ENCODE data around the gene GJA3.

GJA3 gene

DNA sequence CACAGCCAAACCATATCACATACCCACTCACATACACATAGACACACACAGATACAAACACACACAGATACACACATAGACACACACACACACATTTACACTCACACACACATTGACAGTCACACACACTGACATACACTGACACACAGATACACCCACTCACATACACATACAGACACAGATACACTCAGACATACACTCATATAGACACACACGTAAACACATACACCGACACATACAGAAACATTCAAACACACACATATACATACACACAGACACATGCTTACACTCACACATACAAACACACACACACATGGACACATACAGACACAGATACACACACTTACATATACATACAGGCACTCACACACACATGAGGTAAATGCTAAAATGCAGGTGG, 30.2 kb downstream of the GJA3 start:
- DNase-seq (ENCODE audit: low spot score) = no peak
- TF ChIP-seq, protein P1, sequence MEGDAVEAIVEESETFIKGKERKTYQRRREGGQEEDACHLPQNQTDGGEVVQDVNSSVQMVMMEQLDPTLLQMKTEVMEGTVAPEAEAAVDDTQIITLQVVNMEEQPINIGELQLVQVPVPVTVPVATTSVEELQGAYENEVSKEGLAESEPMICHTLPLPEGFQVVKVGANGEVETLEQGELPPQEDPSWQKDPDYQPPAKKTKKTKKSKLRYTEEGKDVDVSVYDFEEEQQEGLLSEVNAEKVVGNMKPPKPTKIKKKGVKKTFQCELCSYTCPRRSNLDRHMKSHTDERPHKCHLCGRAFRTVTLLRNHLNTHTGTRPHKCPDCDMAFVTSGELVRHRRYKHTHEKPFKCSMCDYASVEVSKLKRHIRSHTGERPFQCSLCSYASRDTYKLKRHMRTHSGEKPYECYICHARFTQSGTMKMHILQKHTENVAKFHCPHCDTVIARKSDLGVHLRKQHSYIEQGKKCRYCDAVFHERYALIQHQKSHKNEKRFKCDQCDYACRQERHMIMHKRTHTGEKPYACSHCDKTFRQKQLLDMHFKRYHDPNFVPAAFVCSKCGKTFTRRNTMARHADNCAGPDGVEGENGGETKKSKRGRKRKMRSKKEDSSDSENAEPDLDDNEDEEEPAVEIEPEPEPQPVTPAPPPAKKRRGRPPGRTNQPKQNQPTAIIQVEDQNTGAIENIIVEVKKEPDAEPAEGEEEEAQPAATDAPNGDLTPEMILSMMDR (IDR thresholded peaks at IDR 0.05; ENCODE audit: extremely low read depth, missing control alignments) = no peak

DNA sequence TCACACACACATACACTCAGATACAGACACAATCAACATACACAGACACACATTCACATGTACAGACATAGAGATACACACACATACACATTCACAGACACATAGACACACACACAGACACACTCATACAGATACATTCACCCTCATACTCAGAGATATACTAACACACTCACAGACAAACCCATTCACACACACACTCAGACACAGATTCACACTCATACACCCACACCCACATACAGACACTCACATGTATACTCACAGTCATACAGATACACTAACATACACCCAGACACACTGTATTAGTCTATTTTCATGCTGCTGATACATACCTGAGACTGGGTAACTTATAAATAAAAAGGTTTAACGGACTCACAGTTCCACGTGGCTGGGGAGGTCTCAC, 30.8 kb downstream of the GJA3 start:
- TF ChIP-seq, protein P1 (IDR thresholded peaks at IDR 0.05; ENCODE audit: extremely low read depth, missing control alignments) = no peak
- DNase-seq (ENCODE audit: low spot score) = no peak

DNA sequence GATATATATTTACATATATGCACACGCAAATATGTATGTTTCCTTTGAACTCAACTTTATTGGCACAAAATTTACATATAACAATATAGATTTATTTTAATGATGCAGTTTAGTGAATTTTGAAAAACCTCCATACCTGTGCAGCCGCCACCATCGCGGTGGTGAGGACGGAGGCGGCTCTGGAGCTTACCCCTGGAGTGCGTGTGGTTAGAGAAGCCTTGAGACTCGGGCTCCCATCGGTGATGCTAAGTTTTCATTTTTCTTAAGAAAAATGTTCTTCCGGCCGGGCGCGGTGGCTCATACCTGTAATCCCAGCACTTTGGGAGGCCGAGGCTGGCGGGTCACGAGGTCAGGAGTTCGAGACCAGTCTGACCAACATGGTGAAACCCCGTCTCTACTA, 31.8 kb downstream of the GJA3 start:
- no peak for DNase-seq (ENCODE audit: low spot score)
- TF ChIP-seq, protein P1 (IDR thresholded peaks at IDR 0.05; ENCODE audit: extremely low read depth, missing control alignments) = no peak

DNA sequence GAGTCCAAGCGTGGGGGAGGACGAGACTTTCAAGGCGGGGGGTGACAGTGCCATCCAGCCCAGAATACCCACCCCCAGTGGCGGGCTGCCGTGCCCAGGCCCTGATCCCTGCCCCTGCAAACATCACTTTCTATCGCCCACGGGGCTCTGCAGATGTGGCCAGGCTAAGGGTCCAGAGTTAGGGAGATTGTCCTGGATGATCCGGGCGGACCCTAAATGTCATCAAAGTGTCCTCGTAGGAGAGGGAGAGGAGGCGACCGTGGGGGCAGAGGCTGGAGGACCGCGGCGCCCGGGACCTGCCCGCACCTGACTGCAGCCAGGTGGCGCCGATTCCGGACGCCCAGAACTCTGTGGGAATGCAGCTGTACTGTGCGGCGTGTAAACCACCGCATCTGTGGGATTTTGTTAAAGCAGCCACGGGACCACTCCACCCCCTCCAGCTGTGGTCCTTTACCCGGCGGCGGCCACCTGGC, 32.4 kb downstream of the GJA3 start:
- TF ChIP-seq, protein P1 (IDR thresholded peaks at IDR 0.05; ENCODE audit: extremely low read depth, missing control alignments) = peak; percentile 18
- no peak for DNase-seq (ENCODE audit: low spot score)

DNA sequence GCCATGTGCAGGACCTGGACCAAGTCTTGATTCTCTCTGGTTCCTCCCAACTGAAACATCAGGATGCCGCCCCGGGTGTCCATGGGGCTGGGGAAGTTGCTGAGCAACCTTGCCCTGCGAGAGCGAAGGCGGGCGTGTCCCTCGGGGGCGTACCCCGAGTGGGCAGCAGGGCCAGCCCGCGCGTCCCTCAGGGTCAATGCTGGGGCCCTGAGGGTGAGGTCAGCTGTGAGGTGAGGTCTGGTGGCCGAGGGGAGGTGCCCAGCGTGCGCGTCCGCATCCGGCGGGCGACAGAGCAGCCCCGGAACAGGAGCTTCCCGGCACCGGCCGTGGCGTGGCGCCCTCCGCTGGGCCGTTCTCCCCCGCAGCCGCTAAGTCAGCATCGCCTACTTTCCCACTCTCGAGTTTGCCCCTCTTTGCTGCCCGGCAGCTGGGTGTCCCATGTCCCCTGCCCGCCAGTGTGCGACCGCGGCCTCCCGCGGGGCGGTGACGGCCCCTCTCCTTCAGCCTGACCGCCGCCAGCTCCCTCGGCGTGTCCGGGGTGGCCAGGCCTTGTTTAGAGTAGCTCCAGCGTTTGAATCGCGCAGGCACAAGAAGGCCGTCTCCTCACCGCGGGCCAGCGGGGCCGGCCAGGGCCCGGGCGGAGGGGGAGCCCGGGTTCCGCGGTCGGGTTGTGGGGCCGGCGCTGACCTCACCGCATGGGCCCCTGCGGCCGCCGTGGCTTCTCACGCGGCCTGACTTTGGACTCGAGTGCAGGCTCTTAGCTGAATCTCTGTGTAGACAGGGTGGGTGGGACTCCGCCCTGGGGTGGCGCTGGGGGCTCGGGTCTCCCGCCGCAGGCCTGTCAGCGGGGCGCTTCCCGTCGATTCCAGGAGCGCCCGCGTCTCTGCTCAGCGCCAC, 33.0 kb downstream of the GJA3 start:
- TF ChIP-seq, protein P1 (IDR thresholded peaks at IDR 0.05; ENCODE audit: extremely low read depth, missing control alignments) = peak; percentile 41
- DNase-seq (ENCODE audit: low spot score) = peak; percentile 82

DNA sequence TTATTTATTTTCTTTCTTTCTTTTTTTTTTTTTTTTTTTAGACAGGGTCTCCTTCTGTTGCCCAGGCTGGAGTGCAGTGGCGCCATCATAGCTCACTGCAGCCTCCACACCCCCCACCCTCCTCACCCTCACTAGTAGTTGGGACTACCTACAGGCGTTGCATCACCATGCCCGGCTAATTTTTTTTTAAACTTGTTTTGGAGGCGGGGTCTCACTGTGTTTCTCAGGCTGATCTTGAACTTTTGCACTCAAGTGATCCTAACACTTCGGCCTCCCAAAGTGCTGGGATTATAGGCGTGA, 33.6 kb downstream of the GJA3 start:
- DNase-seq (ENCODE audit: low spot score) = no peak
- TF ChIP-seq, protein P1 (IDR thresholded peaks at IDR 0.05; ENCODE audit: extremely low read depth, missing control alignments) = no peak

DNA sequence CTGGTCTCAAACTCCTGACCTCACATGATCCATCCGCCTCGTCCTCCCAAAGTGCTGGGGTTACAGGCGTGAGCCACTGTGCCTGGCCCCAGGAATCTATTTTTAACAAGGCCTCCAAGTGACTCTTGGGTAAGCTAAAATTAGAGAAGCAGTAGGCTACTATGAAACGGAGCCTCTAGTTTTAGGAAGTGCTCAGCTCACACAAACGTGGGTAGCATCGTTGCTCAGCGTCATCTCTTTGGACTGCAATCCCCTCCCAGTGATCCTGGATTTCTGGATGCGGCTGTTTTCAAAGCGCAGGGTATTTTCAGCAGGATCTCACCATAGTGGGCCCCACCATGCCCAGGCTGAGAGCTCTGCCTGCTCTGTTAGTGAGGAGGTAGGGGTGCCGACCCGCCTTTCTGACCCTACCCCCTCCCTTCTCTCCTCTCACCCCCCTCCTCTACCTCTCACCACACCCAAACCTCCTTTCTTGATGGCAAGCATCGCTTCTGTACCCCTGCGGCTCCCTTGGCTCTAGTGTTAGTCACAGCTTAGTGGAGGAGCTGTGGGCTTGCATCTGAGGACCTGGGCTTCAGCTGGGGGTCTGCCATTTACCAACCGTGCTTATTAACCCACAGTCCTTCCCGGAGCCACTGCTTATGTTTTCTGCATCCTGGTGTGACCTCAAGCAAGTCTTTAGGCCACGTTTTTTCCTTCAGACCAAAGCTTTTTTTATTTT, 34.2 kb downstream of the GJA3 start:
- DNase-seq (ENCODE audit: low spot score) = no peak
- TF ChIP-seq, protein P1 (IDR thresholded peaks at IDR 0.05; ENCODE audit: extremely low read depth, missing control alignments) = no peak

Data from GM20000 (cell line).